Stimulated activated naive CD8-positive, alpha-beta T cell treated with anti-CD3 and anti-CD28 coated beads, Interleukin-15, Interleukin-2, amounts not matched to agents 100 ng/mL and 50 ng/mL, for 24 hours (primary cell): Measurements from ENCODE around the gene LMO7.
"Not testable (repeated sequence)": the region's sequence is repeated elsewhere in the genome, so short reads cannot be mapped to it uniquely, and the experiment has no call there.

Experiments used
- H3K27ac Mint-ChIP-seq: one replicate; pipeline ENCODE4 v1.8.0; 2021; ENCODE audit warnings: mild to moderate bottlenecking, mixed read lengths
- H3K27me3 Mint-ChIP-seq: one replicate; pipeline ENCODE4 v1.8.0; 2021; ENCODE audit warnings: mixed read lengths
- H3K36me3 Mint-ChIP-seq: one replicate; pipeline ENCODE4 v1.8.0; 2021; ENCODE audit warnings: low read depth, mixed read lengths
- H3K4me1 Mint-ChIP-seq: one replicate; pipeline ENCODE4 v1.8.0; 2021; ENCODE audit warnings: low read depth, mixed read lengths
- H3K4me3 Mint-ChIP-seq: one replicate; pipeline ENCODE4 v1.8.0; 2021; ENCODE audit warnings: mild to moderate bottlenecking, mixed read lengths
- H3K9me3 Mint-ChIP-seq: one replicate; pipeline ENCODE4 v1.8.0; 2021; ENCODE audit warnings: mixed read lengths

LMO7 gene

DNA sequence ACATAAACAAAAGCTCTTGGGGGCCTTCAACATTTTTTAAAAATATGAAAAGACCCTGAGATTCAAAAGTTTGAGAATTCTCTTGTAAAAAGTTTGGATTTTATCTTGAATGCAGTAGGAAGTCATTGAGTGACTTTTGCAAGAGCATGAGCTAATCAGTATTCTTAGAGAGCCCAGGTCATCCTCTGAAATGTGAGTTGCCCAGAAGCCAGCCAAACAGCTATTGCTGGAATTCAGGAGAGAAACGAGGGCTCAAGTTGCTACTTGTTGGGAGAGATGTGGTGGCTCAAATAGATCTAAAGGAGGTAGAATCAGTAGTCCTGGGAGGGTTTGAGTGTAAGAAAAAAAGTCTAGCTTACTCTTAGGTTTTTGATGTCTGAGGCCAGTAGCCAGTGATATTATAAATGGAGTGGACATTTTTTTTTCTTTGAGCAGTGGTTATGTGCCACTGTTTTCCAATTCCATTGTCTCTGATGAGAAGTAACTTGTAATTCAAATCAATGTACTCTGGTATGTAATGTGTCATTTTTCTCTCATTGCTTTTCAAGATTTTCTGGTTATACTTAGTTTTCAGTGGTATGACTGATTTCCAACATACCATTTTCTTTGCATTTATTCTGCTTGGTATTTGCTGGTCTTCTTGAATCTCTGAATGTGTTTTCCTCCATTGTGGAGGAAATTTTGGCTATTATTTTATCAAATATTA lies 30.7 kb downstream of the LMO7 start:
- Mint-ChIP-seq H3K27me3 (no peaks in the 10 kb centered on the region), H3K9me3 (no peaks in the 10 kb centered on the region), H3K4me1 (no peaks in the 10 kb centered on the region), H3K27ac (no peak overlapping the region), H3K36me3 (no peaks in the 10 kb centered on the region), H3K4me3 (no peak overlapping the region)

DNA sequence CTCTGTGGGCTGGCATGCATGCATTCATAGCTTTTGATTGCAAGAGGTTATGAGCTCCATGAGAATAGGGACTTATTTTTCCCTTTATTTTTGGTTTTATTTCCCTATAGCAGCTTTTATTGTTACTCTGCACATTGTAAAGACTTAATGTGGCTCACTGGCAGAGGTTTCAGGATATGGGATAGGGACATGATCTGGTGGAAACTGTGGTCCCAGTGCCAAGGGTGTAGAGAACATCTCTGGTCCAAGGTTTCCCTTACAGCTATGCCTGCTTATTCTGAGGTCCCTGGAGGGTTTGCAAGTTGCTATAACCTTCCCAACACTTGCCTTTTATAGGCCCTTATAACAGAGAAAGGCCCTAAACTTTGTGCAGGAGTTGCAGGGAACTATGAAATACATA lies 33.6 kb downstream of the LMO7 start:
- H3K9me3 Mint-ChIP-seq: no peaks in the 10 kb centered on the region
- no peak overlapping the region for H3K4me3 Mint-ChIP-seq
- no peaks in the 10 kb centered on the region for H3K27me3 Mint-ChIP-seq
- H3K27ac Mint-ChIP-seq: no peak overlapping the region
- no peaks in the 10 kb centered on the region for H3K36me3 Mint-ChIP-seq
- H3K4me1 Mint-ChIP-seq: no peaks in the 10 kb centered on the region

DNA sequence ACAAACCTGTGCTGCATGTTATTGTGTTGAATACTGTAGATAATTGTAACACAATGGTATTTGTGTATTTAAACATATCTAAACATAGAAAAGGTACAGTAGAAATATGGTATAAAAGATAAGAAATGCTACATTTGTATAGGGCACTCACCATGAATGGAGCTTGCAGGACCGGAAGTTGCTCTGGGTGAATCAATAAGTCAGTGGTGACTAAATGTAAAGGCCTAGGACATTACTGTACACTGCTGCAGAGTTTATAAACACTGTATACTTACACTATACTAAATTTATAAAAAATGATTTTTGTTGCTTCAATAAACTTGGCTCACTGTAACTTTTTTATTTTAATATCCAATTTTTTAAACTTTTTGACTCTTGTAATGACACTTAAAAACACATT lies 34.4 kb downstream of the LMO7 start:
- Mint-ChIP-seq H3K4me1 (no peaks in the 10 kb centered on the region), H3K4me3 (no peak overlapping the region), H3K27me3 (no peaks in the 10 kb centered on the region), H3K36me3 (no peaks in the 10 kb centered on the region), H3K9me3 (no peaks in the 10 kb centered on the region), H3K27ac (no peak overlapping the region)

DNA sequence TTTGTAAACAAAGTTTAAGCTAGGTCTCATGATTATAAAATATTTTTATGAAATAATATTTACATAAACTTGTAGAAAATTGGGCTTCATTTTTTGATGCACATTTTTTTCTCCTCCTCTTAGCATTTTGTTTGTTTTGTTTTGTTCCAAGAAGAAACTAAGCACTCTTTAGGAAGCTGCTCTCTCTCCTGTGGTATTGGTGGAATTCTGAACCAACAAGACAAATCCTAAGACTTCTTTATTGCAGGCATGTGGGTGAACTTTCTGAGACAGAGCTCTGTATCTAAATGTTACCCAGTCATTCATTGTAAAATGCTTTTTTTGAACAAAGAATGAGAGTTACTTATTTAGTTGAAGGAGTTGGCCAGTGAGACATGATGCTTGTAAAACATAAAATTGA lies 39.3 kb downstream of the LMO7 start:
- H3K36me3 Mint-ChIP-seq: no peaks in the 10 kb centered on the region
- no peaks in the 10 kb centered on the region for H3K4me1 Mint-ChIP-seq
- no peaks in the 10 kb centered on the region for H3K27me3 Mint-ChIP-seq
- H3K9me3 Mint-ChIP-seq: no peaks in the 10 kb centered on the region
- no peak overlapping the region for H3K4me3 Mint-ChIP-seq
- H3K27ac Mint-ChIP-seq: no peak overlapping the region

DNA sequence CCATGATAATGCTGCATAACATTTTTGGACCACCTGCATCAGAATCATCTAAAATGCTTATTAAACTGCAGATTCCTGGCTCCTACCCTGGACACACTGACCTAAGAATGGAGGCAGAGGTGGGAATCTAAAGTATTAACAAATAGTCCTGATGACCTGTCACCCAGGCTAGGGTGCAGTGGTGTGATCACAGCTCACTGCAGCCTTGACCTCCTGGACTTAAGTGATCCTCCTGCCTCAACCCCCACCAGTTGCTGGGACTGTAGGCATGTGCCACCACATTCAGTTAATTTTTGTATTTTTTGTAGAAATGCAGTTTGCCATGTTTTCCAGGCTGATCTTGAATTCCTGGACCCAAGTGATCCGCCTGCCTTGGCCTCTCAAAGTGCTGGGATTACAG lies 43.3 kb downstream of the LMO7 start:
- H3K36me3 Mint-ChIP-seq: no peaks in the 10 kb centered on the region
- H3K27ac Mint-ChIP-seq: no peak overlapping the region
- no peak overlapping the region for H3K4me3 Mint-ChIP-seq
- no peaks in the 10 kb centered on the region for H3K27me3 Mint-ChIP-seq
- no peaks in the 10 kb centered on the region for H3K9me3 Mint-ChIP-seq
- H3K4me1 Mint-ChIP-seq: no peaks in the 10 kb centered on the region

DNA sequence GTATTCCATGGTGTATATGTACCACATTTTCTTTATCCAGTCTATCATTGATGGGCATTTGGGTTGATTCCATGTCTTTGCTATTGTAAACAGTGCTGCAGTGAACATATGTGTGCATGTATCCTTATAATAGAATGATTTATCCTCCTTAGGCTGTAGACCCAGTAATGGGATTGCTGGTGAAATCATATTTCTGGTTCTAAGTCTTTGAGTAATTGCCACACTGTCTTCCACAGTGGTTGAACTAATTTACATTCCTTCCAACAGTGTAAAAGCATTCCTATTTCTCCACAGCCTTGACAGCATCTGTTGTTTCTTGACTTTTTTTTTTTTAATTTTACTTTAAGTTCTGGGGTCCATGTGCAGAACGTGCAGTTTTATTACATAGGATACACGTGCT lies 44.1 kb downstream of the LMO7 start:
- H3K4me1 Mint-ChIP-seq, H3K36me3 Mint-ChIP-seq, H3K4me3 Mint-ChIP-seq, H3K27me3 Mint-ChIP-seq, H3K27ac Mint-ChIP-seq, H3K9me3 Mint-ChIP-seq: not testable (repeated sequence)

DNA sequence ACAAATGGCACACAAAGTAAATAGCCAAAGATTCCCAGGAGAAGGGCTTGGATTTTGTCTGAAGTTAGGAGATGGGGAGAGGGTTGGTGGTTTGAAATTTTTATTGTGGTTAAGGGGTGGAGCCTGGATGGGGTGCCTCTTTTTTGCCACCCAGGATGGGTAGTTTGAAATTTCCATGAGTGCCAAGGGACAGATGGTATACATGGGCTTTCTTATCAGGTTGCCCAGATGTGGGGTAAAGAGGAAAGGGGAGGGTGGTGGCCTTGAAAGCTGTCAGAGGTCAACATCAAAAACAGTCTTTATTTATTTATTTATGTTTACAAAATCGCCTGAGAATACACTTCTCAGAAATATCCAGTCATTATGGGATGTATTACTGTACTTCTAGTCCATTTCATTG lies 46.2 kb downstream of the LMO7 start:
- Mint-ChIP-seq H3K36me3 (no peaks in the 10 kb centered on the region), H3K27ac (no peak overlapping the region), H3K9me3 (no peaks in the 10 kb centered on the region), H3K27me3 (no peaks in the 10 kb centered on the region), H3K4me3 (no peak overlapping the region), H3K4me1 (peaks cover 9% of the 10 kb centered on the region)

DNA sequence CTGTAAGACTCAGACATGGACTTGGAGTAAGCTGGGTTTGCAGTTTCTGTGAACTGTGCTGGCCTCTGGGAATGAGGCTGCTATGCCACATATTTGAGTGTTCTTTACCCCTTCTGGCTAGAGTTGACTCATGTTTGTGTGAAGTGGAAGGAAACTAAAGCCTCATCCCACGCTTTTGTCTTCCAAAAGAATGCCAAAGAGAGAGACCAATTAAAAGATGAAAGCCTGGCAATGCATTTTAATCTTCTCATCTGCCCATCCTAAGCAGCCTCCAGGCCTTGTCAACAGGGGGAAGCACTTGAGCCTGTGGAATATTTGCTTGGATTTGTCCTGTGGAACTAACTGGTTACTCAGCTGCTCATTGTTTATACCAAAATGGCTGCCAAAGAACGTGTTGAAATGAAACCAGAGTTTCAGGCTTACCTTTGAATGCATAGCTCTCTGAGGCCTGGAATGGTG lies 49.1 kb downstream of the LMO7 start:
- Mint-ChIP-seq H3K27ac (no peak overlapping the region), H3K4me1 (peaks cover 9% of the 10 kb centered on the region), H3K27me3 (no peaks in the 10 kb centered on the region), H3K36me3 (no peaks in the 10 kb centered on the region), H3K4me3 (no peak overlapping the region), H3K9me3 (no peaks in the 10 kb centered on the region)

DNA sequence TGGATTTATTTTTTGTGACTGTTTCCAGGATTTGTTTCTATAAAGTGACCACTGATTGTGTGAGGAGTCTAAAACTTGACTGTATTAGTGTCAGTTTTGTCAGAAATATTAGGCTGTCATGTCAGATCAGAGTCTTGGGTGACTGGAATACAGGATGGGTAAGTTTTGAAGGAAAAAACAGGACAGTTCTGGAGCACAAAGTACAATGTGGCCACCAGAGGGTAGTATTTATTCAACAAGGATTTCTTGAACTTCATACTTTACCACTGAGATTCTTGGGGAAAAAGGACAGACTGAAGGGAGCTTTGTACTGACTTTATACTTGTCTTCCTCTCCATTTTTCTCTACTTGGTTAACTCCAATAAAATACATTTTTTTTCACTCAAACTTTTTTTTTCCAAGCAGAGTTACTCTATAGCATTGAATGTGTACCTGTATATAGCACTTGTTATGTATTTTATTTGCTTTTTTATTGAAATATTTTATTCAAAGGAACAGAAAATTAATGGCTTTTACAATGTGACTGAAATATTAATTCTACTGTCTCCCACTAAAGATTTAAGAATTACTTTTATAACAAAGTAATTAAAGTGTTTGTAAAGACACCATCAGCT lies 51.1 kb downstream of the LMO7 start:
- Mint-ChIP-seq H3K27ac (no peak overlapping the region), H3K4me3 (no peak overlapping the region), H3K27me3 (no peaks in the 10 kb centered on the region), H3K36me3 (no peaks in the 10 kb centered on the region), H3K9me3 (no peaks in the 10 kb centered on the region), H3K4me1 (peaks cover 9% of the 10 kb centered on the region)

DNA sequence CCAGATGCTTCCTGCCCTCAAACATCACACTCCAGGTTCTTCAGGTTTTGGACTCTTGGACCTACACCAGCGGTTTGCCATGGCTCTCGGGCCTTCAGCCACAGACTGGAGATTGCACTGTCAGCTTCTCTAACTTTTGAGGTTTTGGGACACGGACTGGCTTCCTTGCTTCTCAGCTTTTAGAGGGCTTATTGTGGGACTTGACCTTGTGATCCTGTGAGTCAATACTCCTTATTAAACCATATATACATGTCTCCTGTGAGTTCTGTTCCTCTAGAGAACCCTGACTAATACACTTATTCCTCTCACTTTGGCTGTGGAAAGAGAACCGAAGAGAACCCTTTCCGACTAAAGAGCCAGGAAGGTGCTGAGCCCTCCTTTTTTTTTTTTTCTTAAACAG lies 53.6 kb downstream of the LMO7 start:
- H3K9me3 Mint-ChIP-seq: no peaks in the 10 kb centered on the region
- H3K36me3 Mint-ChIP-seq: no peaks in the 10 kb centered on the region
- no peak overlapping the region for H3K27ac Mint-ChIP-seq
- peaks cover 9% of the 10 kb centered on the region for H3K4me1 Mint-ChIP-seq
- H3K4me3 Mint-ChIP-seq: no peak overlapping the region
- H3K27me3 Mint-ChIP-seq: no peaks in the 10 kb centered on the region

DNA sequence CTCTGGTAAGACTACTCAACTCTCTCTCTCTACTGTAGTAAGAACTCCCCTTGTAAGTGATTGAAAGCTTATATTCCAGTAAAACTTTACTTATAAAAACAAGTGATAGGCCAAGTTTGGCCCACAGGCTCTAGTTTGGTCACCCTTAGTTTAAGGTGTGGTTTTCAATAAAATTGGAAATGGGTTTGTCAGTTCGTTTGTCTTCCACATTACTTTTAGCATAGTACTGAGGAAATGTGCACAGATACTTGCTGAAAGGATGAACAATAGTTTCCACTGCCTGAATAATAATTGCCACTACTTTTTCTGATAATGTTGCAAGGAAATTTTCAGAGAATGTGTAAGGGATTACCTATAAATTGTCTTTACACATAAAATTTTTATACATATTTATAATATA lies 54.5 kb downstream of the LMO7 start:
- no peaks in the 10 kb centered on the region for H3K36me3 Mint-ChIP-seq
- H3K27me3 Mint-ChIP-seq: no peaks in the 10 kb centered on the region
- H3K9me3 Mint-ChIP-seq: no peaks in the 10 kb centered on the region
- no peak overlapping the region for H3K4me3 Mint-ChIP-seq
- peaks cover under 1% of the 10 kb centered on the region for H3K4me1 Mint-ChIP-seq
- H3K27ac Mint-ChIP-seq: no peak overlapping the region

DNA sequence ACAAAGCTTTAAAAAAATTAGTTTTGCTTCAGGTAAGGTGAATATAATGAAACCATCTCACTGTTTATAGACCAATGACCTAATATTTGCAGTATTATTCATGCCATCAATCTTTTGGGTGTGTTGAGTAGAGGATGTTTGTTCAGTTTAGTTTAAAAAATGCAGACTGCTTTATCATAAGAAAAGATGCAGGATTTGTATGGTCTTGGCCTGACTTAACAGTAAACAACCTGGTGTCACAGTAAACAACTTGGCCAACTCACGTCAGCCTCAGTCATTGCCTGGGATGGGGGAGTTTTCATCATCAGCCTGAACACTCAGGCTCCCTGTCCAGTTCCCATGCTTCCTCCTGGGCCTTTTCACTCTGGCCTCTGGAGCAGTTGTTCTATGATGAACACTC lies 55.1 kb downstream of the LMO7 start:
- no peaks in the 10 kb centered on the region for H3K9me3 Mint-ChIP-seq
- H3K27me3 Mint-ChIP-seq: no peaks in the 10 kb centered on the region
- no peak overlapping the region for H3K4me3 Mint-ChIP-seq
- H3K36me3 Mint-ChIP-seq: no peaks in the 10 kb centered on the region
- H3K27ac Mint-ChIP-seq: no peak overlapping the region
- no peaks in the 10 kb centered on the region for H3K4me1 Mint-ChIP-seq

DNA sequence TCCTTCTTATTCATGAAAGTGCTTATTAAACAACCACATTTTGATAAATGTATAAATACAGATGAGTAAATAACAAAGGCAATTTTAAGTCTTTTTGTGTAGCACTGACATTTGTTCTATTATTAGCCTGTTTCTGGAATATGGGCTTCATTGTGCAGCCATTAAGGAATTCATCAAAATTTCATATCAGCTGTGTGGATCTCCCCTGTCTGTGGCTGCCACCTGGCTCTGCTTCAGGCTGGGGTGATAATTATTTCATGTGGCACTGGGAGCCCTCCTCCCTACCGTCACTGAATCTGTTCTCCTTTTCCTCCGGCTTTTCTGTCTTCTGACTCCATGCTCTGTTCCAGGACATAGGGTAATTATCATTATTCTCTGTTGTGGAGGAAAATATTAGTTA lies 57.1 kb downstream of the LMO7 start:
- Mint-ChIP-seq H3K27me3 (no peaks in the 10 kb centered on the region), H3K4me3 (no peak overlapping the region), H3K36me3 (no peaks in the 10 kb centered on the region), H3K9me3 (no peaks in the 10 kb centered on the region), H3K27ac (no peak overlapping the region), H3K4me1 (no peaks in the 10 kb centered on the region)

DNA sequence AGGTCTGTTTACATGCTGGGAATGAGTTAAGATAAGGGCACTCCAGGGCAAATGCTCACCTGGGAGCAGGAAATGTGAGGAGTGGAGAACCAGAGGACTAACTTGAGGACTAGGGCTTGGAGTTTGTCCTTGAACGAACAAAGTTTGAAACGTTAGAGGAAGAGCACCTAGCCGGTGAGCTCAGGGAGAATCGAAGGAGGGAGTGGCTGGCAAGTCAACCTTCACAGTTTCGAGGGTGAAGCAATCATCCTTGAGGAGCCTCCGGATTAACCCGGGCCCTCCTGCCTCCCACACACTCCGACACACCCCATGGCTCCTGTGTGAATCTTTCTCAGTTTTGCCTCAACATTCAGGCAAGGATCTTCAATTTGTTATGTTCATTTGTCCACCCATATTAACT lies 58.6 kb downstream of the LMO7 start:
- Mint-ChIP-seq H3K27ac (no peak overlapping the region), H3K27me3 (no peaks in the 10 kb centered on the region), H3K9me3 (no peaks in the 10 kb centered on the region), H3K4me1 (no peaks in the 10 kb centered on the region), H3K36me3 (peaks cover 6% of the 10 kb centered on the region), H3K4me3 (no peak overlapping the region)

DNA sequence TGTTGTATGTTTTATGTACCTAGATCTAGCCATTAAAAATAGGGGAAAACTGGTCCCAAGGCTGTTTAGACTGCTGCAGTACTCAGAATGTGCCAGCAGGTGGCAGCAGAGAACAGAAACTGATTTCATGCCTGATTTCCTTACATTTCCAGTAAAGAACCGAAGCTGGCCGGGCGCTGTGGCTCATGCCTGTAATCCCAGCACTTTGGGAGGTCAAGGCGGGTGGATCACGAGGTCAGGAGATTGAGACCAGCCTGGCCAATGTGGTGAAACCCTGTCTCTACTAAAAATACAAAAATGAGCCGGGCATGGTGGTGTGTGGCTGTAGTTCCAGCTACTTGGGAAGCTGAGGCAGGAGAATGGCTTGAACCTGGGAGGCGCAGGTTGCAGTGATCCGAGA lies 59.8 kb downstream of the LMO7 start:
- H3K4me1 Mint-ChIP-seq, H3K27me3 Mint-ChIP-seq, H3K4me3 Mint-ChIP-seq, H3K36me3 Mint-ChIP-seq, H3K27ac Mint-ChIP-seq, H3K9me3 Mint-ChIP-seq: not testable (repeated sequence)

DNA sequence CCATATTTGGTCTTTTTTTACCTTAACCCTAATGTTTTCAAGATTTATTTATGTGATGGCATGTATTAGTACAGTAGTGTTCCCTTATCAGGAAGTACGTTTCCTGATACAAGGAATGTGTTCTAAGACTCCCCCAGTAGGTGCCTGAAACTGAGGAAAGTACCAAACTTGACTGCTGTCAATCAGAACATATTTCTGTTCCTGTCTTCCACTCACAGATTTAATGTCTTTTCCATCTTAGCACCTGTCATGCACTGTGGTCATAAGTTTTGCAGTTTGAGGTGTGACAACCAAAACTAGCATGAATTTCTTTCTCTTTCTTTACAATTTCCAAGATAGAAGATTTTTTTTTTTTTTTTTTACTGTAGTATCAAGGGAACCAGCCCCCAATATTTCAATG lies 62.9 kb downstream of the LMO7 start:
- H3K27ac Mint-ChIP-seq: no peak overlapping the region
- peaks cover 10% of the 10 kb centered on the region for H3K36me3 Mint-ChIP-seq
- H3K4me3 Mint-ChIP-seq: no peak overlapping the region
- no peaks in the 10 kb centered on the region for H3K9me3 Mint-ChIP-seq
- no peaks in the 10 kb centered on the region for H3K4me1 Mint-ChIP-seq
- H3K27me3 Mint-ChIP-seq: no peaks in the 10 kb centered on the region
